RPMI8226 (cell line): ENCODE data around the gene SLC9A8.
A peak's percentile ranks its signal among the peaks of the same experiment; 100 is the strongest.

Experiments
- DNase-seq: peaks from one replicate; pipeline ENCODE4 v3.0.0-alpha.2; 2015

The SLC9A8 gene

DNA sequence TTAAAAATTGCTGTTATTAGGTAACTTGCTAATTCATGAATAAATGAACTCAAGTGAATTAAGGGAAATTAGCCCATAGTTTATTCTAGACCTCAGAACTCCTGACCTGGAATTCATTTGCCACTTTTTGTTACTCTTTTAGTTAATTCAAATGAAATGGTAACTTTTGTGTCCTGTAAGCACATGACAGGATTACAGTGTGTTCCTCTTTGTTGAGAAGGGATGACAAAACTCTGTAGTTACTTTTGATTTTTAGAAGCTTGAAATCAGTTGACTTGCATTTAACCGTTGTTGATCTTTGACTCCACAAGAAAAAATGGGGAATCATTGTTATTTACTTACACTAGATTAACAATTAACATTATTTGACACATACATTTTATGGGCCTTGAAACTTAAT, 6.2 kb downstream of the SLC9A8 start:
- no peak for DNase-seq

DNA sequence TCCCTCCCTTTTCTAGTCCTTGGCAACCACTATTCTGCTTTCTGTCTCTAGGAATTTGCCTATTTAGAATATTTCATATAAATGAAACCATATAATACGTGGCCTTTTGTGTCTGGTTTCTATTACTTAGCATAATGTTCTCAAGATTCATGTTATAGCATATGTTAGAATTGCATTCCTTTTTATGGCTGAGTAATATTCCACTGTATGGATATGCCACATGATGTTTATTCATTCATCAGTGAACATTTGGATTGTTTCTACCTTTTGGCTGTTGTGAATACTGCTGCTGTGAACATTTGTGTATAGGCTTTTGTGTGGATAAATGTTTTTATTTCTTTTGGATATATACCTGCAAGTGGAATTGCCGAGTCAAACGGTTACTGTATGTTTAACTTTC, 7.1 kb downstream of the SLC9A8 start:
- no peak for DNase-seq

- DNase-seq: no peak
Measured at GRCh38 chr20:49821381-49821780, 8.8 kb downstream of the SLC9A8 start.

DNA sequence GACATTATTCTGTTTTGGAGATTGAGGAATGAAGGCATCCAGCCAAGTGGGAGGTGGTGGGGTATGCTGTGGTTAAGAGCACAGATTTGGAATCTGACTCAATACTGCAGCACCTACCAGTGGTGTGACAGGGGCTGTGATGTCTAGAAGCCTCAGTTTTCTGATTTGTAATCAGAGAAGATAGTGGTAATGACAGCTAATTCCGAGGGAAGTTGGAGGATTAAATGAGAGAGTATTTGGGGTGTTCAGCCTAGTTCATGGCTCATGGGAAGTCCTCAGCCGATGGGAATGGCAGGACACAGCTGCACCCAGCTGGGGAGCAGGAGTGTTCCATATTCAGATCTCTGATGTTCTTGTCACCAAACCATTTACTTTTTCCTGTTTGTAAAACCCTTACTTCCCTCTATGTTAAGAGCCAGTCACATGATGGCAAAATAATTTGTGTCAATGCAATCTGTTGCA, 9.3 kb downstream of the SLC9A8 start:
- DNase-seq: no peak

DNA sequence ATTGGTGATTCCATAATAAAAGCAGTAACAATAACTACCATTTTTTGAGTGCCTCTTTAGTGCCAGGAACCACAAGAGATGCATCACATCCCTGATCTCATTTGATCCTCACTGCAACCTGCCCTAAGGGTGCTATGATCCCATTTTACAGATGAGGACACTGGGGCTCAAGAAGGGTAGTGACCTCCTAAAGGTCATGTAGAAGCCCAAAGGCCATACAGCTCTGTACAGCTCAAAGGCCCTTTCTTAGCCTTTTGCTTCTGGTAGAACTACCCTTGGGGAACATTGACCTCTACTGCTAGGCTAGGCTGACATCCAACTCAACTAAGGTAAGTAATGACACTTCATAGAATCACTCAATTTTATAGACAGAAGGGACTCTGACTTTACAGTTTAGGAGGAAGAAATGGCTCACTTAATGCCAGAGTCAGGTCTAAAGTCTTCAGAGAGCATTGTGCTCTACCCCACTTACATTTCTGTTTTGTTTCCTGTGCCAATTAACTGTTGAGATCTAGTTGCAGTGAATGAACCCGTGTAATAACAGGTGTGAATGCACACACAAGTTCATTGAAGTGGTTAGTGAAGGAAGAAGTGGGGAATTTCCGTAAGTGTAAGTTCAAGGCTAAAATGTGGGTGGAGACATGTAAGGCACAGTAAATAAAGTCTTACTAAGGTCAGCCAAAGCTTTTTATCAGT, 10.7 kb downstream of the SLC9A8 start:
- no peak for DNase-seq

GRCh38 chr20:49824206-49824605, 11.6 kb downstream of the SLC9A8 start:
- DNase-seq: no peak

GRCh38 chr20:49825521-49826033, 12.9 kb downstream of the SLC9A8 start:
- DNase-seq: no peak

GRCh38 chr20:49831022-49831769, 18.6 kb downstream of the SLC9A8 start:
- DNase-seq: no peak

- no peak for DNase-seq
Measured at GRCh38 chr20:49831770-49832631, 19.4 kb downstream of the SLC9A8 start.

DNA sequence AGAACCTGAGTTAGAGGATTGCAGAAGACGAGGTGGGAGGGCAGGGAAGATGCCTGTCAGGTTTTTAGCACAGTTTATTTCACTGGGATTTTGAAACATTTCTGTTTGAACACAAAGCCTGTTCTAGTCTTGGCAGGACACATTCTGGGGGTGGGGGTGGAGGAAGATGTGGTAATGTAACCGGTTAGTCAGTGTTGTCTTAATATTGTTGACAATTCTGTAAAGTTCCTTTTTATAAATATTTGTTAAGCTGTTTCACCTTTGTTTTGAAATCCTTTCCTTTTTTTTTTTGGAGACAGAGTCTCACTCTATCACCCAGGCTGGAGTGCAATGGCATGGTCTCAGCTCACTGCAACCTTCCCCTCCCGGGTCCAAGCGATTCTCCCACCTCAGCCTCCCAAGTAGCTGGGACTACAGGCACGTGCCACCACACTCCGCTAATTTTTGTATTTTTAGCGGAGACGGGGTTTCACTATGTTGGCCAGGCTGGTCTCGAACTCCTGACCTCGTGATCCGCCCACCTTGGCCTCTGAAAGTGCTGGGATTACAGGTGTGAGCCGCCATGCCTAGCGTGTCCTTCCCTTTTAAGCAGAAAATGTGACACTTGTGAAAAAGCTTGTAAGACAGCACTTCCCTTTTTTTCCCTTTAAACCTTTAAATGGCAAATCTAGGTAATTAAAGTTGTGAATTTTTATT, 20.2 kb downstream of the SLC9A8 start:
- DNase-seq: peak; percentile 27

- DNase-seq: no peak
Measured at GRCh38 chr20:49833483-49833882, 20.9 kb downstream of the SLC9A8 start.

DNA sequence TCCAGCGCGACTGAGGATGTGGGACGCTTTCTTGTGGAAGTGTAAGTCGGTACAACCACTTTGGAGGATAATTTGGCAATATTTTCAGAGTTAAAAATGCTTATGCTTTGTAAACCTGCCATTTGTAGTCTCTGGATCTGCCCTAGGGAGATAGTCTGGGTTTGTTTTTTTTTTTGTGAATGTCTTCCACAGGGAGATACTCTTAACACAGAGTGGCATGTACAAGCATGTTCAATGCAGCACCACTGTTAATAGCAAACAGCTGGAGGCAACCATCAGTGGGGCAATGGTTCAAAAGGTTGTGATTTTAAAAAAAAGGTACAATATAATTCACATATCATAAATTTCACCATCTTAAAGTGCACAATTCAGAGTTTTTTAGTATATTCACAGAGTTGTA, 22.4 kb downstream of the SLC9A8 start:
- no peak for DNase-seq

DNA sequence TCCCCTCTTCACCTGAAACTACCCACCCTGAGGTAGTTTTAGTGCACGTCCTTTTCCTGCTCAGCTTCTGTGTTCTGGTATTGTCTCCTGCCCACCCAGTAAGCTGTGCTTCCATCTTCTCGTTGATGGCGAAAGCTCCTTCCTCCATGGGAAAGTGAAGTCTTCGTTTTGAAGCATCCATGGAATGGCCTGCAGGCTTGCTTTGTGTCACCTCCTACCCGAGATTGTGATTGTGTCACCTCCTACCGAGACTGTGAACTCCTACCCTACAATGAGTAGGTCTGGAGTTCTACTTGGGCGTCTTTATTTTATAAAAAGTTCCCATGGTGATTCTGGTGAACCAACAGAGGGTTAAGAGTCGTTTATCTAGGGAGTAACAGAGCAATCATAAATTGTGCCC, 25.9 kb downstream of the SLC9A8 start:
- DNase-seq: no peak

DNA sequence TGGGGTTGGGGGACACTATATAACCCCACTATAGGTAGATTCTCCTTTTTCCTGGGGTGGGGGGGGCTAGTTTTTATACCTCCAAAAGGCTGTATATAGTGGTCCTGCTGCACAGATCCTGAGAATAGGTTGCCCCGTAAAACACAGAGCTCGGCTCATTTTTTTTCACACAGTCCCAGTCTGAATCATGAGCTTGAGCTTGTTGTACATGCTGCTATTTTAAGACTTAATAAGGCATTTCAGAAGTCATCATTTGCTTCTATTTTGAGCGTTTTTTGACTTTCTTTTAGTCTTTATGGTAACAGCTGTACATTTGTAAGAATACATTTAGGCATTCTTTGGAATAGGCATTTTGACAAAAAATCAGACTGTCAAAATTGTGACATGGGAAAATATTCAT, 30.5 kb downstream of the SLC9A8 start:
- no peak for DNase-seq

GRCh38 chr20:49843770-49844380, 31.2 kb downstream of the SLC9A8 start:
- no peak for DNase-seq

- DNase-seq: no peak
Measured at GRCh38 chr20:49845060-49845459, 32.4 kb downstream of the SLC9A8 start.

GRCh38 chr20:49846206-49846807, 33.7 kb downstream of the SLC9A8 start:
- DNase-seq: peak; percentile 61

DNA sequence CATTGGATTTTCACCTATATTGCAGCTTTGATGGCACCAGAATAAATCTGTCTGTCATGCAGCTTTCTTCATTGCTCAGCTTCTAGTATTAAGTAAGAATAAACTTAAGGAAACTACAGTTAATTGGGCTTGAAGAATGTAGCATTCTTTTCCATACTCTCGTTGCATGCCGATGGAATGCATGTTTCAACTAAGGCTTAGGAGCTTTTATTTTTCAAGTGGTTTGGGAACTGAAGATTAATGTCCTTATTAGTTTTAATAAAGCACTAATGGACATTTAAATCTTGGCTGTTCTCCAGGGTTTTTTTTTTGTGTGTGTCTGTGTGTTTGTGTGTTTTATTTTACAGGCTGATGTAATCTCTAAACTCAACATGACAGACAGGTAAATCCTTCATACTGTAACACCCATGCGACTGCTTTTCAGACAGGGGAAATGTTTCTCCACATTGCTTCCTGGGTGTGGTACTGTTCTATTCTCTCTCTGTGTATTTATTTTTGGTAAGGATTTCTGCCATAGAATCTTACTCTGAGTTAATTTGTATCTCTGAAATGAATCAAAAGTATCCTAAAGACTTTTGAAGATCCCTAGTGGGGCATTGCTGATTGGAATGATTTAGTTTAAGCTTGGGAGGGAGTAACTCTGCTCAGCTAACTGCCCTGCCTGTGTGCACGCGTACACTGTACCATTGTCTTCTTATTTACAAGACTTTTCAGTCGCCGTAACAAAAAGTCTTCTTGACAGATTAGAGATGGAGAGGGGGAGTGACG, 38.0 kb downstream of the SLC9A8 start:
- no peak for DNase-seq

DNA sequence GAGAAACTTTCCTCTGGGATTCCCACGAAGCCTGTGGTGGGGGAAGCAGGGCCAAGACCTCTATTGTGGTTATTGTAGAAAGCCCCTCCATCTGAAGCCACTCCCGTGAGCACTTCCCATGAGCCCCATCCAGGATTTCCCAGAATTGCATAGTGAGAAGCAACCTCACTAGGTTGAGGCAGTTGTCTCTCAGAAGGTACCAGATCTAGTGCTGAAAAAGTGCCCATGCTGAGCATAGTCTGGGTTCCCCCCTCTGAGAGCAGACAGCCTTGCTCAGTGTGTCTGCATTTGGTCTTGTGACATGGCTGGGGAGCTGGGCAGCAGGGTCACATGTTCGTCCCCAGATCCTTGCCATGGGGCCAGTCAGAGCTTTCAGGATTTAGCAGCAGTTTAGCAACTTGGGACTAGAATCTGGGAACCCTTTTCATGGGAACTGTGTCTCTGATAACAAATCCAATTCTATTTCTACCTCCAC, 38.6 kb downstream of the SLC9A8 start:
- DNase-seq: no peak

GRCh38 chr20:49851991-49852390, 39.4 kb downstream of the SLC9A8 start:
- no peak for DNase-seq
